Psoas muscle (tissue), 8 donors: ENCODE results near the gene CYP2W1. TPM values are rescaled to one million over a fixed set of nuclear protein-coding genes. Genes with fewer than 3 reads are reported as not detected.
A peak's percentile ranks its signal among the peaks of the same experiment; 100 is the strongest.

Source experiments
- ATAC-seq, 4 donors: fragments of 200-7000 bp; cut with Tn5 transposase; one replicate each; pipeline ENCODE4 v1.9.1; 2020; ENCODE audit warnings: moderate library complexity in 3 of 4, mild to moderate bottlenecking in 2 of 4
- DNase-seq, 2 donors: peaks; one replicate each; pipeline ENCODE4 v3.0.0-alpha.2; 2020
- H3K27ac ChIP-seq: fragments of 200-600 bp; one replicate; pipeline ENCODE4 v1.8.0; 2022
- H3K27me3 ChIP-seq, 3 donors: fragments of 200-600 bp in 1 of 3; one replicate each; pipeline versions ENCODE4 v1.6.1 to v1.8.0; 2013 to 2022; ENCODE audit warnings: low read length in 2 of 3, mild to moderate bottlenecking in 2 of 3, moderate library complexity in 1 of 3; ENCODE audit not compliant: insufficient read depth in 3 of 3
- H3K36me3 ChIP-seq, 2 donors: fragments of 200-600 bp in 1 of 2; one replicate each; pipeline versions ENCODE4 v1.6.1 to v1.8.0; 2013 to 2022; ENCODE audit warnings: low read depth in 1 of 2, mild to moderate bottlenecking in 1 of 2, moderate library complexity in 1 of 2; ENCODE audit not compliant: insufficient read depth in 1 of 2
- H3K4me1 ChIP-seq: fragments of 200-600 bp; one replicate; pipeline ENCODE4 v1.8.0; 2022
- H3K4me3 ChIP-seq: fragments of 200-600 bp; one replicate; pipeline ENCODE4 v1.8.0; 2022; ENCODE audit warnings: mild to moderate bottlenecking
- H3K9me3 ChIP-seq: fragments of 200-600 bp; one replicate; pipeline ENCODE4 v1.8.0; 2022
- WGBS, 3 donors: extraction: QIAGEN DNeasy Blood & Tissue Kit; methylation state at CpG; one replicate each; pipeline versions ENCODE4 v1.1.6 to v1.1.7; 2013; 5-methylcytosine and 5-hydroxymethylcytosine counted together
- intact Hi-C, 2 donors: fragments of 100-400 bp; cut with DNase I; formaldehyde crosslinking; loops; one replicate each; pipeline versions ENCODE4 v1.11.0 to v1.14.2; 2022
- polyA plus RNA-seq, 3 donors: library from polyadenylated mRNA; stranded (reverse); fragments of 200-250 nt; gene quantifications; one replicate each; pipeline ENCODE4 v1.2.3, GENCODE V29; 2013
- total RNA-seq, 4 donors: library from RNA; stranded (reverse); fragmentation: NEBNext Ultra II Directional in 2 of 4; extraction: Animal tissue kit (Norgen Biotek cat#: 25700) in 2 of 4; gene quantifications; one replicate each; pipeline versions ENCODE4 v1.2.1 to v1.2.4, GENCODE V29; 2021 to 2023
- TF ChIP-seq, protein P1 (sequence below): fragments of 200-600 bp; IDR thresholded peaks from one replicate; pipeline ENCODE4 v1.8.0; 2022; ENCODE audit warnings: antibody characterized with exemption
- donor health status: healthy with polysubstance abuse.
- donor health status: DM: no; HTN: no; CAD: no; lungs with moderate emphysema.
- donor health status: Bipolar disorder and iron deficiency.
- donor health status: healthy.
- donor health status: DM: yes; HTN: yes; CAD: no.
- donor health status: DM: no; HTN: no; CAD: no.
- donor health status: DM: no; HTN: no; CAD: no.
- donor health status: DM: yes; HTN: yes; CAD: no.

Gene CYP2W1
- total and polyA plus RNA-seq, 7 donors = not detected

DNA sequence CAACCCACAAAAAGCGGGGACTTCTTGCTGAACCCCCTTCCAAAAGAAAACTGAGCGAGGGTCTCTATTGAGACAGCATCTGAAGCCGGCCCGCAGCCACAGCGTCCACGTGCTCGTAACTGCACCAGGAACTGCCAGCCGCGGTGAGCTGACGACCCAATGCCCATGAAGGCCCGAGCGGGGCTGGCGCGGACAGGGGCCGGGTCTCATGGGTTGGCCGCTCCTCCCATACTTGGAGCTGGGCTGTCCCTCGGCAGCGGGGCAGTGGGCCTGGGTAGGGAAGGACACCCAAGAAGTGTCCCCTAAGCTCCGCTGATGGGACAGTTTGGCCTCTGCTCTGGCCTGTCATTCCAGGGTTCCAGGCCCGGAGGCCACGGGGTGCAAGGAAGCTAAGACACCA lies 22.3 kb downstream of the CYP2W1 start:
- intact Hi-C loops = no loop called here
- 92 to 95% (median 93%) methylated on average over 21 of the region's 21 CpGs for WGBS, 3 donors

GRCh38 chr7:1007901-1008300 lies 24.9 kb downstream of the CYP2W1 start:
- TF ChIP-seq, protein P1, sequence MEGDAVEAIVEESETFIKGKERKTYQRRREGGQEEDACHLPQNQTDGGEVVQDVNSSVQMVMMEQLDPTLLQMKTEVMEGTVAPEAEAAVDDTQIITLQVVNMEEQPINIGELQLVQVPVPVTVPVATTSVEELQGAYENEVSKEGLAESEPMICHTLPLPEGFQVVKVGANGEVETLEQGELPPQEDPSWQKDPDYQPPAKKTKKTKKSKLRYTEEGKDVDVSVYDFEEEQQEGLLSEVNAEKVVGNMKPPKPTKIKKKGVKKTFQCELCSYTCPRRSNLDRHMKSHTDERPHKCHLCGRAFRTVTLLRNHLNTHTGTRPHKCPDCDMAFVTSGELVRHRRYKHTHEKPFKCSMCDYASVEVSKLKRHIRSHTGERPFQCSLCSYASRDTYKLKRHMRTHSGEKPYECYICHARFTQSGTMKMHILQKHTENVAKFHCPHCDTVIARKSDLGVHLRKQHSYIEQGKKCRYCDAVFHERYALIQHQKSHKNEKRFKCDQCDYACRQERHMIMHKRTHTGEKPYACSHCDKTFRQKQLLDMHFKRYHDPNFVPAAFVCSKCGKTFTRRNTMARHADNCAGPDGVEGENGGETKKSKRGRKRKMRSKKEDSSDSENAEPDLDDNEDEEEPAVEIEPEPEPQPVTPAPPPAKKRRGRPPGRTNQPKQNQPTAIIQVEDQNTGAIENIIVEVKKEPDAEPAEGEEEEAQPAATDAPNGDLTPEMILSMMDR = no peak
- no peak for DNase-seq
- Histone ChIP-seq H3K9me3 (no peaks in the 10 kb centered on the region), H3K36me3 (peaks cover 0 to 10% of the 10 kb centered on the region in 2 donors), H3K4me1 (no peaks in the 10 kb centered on the region), H3K27ac (no peak overlapping the region), H3K4me3 (no peak overlapping the region), H3K27me3 (no peaks in the 10 kb centered on the region)
- WGBS, 3 donors = 89 to 92% (median 92%) methylated on average over 10 to 15 of the region's 15 CpGs
- ATAC-seq = peak in 1 of 4 donors; percentile 15
- intact Hi-C loops = no loop called here

More for the DNA sequence above, 22.3 kb downstream of the CYP2W1 start:
- no peak for ATAC-seq
- Histone ChIP-seq H3K36me3 (peaks cover 0 to 10% of the 10 kb centered on the region in 2 donors), H3K27me3 (no peaks in the 10 kb centered on the region), H3K9me3 (no peaks in the 10 kb centered on the region), H3K4me3 (no peak overlapping the region), H3K27ac (no peak overlapping the region), H3K4me1 (no peaks in the 10 kb centered on the region)
- TF ChIP-seq, protein P1 = no peak
- no peak for DNase-seq

GRCh38 chr7:1008733-1009363 lies 25.9 kb downstream of the CYP2W1 start:
- H3K36me3 ChIP-seq = peaks cover 0 to 10% of the 10 kb centered on the region in 2 donors
- no peak for ATAC-seq
- H3K27ac ChIP-seq = no peak overlapping the region
- no peaks in the 10 kb centered on the region for H3K27me3 ChIP-seq
- no peaks in the 10 kb centered on the region for H3K9me3 ChIP-seq
- H3K4me1 ChIP-seq = no peaks in the 10 kb centered on the region
- no peak overlapping the region for H3K4me3 ChIP-seq
- intact Hi-C loops = no loop called here
- WGBS, 3 donors = 92 to 95% (median 94%) methylated on average over 37 of the region's 37 CpGs
- TF ChIP-seq, protein P1 = no peak
- no peak for DNase-seq

- Histone ChIP-seq H3K27me3 (no peaks in the 10 kb centered on the region), H3K4me1 (no peaks in the 10 kb centered on the region), H3K27ac (no peak overlapping the region), H3K9me3 (no peaks in the 10 kb centered on the region), H3K4me3 (no peak overlapping the region), H3K36me3 (peaks cover 0 to 10% of the 10 kb centered on the region in 2 donors)
- ATAC-seq = no peak
- WGBS, 3 donors = 92 to 96% (median 94%) methylated on average over 18 to 22 of the region's 22 CpGs
- TF ChIP-seq, protein P1 = no peak
- DNase-seq = no peak
- intact Hi-C loops = no loop called here
Measured at GRCh38 chr7:1009747-1010146, 26.8 kb downstream of the CYP2W1 start.

DNA sequence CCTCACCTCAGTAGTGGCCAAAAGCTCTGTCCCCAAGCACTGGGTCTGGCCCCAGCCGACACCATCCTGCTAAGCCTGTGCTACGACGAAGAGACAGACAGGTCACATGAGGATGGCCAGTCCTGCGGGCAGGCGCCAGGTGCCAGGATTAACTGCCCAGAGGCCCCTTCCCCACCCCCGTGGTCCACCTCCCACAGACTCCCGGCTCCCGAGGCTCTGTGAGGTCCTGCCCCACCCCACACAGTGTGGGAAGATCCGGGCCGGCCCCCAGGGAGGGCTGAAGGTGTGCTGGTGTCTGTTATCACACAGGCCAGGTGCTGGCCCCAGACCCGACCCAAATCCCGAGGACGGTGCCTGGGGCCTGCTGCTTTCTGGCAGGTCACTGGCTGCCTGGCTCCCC lies 27.2 kb downstream of the CYP2W1 start:
- WGBS, 3 donors = 76 to 79% (median 78%) methylated on average over 13 of the region's 13 CpGs
- DNase-seq (peak in 1 of 2 donors; percentile 45), ATAC-seq (no peak)
- no peaks in the 10 kb centered on the region for H3K9me3 ChIP-seq
- intact Hi-C loops = no loop called here
- no peaks in the 10 kb centered on the region for H3K4me1 ChIP-seq
- no peak overlapping the region for H3K27ac ChIP-seq
- no peaks in the 10 kb centered on the region for H3K27me3 ChIP-seq
- peaks cover 0 to 10% of the 10 kb centered on the region in 2 donors for H3K36me3 ChIP-seq
- no peak overlapping the region for H3K4me3 ChIP-seq
- TF ChIP-seq, protein P1 = no peak
